ENCODE results near the gene COL20A1. TPM values are rescaled to one million over a fixed set of nuclear protein-coding genes. Genes with fewer than 3 reads are reported as not detected.

The COL20A1 gene
- polyA plus RNA-seq, 1 donor = 4.0 TPM

DNA sequence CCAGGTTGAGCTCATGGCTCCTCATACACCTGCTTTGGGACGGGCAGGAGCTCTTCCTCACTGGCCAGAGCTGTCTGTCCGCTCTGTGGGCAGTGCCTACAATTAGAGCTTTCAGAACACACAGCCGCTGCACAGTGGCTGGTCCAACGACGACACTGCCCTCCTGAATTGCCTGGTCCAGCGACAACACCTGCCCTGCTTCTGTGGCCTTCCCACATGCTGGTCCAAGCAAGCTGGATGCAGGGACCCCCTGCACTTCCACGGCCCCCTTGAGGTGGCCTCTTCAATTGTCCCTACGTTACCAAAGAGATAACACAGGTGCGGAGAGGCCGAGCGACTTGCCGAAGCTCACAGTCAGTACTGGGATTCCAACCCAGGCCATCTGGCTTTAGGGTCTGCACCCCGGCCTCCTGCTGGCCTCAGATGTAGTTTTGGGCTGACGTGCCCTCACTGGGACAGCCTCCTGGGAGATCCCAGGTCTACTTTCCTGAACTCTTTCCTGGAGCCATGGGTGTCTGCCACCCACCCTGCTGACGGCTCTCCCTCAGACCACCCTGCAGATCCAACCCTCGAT, 69.5 kb downstream of the COL20A1 start:
- DNase-seq (ENCODE audit: low read depth) = no peak

DNA sequence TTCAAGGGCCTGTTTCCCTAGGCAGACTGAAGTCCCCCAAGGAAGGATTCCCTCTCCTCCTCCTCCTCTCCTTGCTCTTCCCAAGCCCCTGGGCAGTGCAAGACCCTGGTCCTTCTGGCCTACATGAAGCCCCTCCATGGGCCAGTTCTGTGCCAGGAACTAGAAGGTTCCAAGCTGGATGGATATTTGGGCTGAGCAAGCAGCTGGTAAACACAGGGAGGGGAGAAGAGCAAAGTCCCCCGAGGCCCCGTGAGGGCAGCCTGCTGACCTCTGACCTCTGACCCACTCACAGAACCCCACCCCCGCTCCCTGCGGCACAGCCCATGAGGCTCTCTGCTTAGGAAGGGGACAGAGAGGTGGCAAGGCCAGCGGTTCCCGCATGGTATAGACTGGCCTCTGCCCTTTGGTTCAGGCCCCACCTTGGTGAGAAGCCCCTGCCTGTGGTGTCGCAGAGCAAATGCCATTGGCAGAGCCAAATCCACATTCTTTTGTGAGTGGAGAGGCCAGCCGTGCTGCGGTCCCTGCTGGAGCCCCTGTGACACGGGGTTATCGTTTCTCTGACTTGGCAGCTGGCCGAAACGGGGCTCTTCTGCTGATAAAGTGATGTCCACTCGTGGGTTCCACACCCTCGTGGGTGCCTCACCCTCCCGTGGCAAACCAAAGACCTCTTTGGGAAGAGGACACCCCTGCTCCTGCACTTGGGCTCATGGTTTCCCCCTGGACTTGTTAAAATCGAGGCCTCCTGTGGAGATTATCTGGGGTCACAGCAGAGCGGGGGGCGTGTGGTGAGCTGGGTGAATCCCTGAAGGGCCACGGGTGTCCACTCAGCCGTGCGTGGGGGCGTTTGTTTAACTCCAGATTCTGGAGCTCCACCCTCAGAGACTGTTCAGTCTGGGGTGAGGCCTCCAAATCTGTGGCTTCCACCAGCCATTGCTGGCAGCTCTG, 70.3 kb downstream of the COL20A1 start:
- no peak for DNase-seq (ENCODE audit: low read depth)

DNA sequence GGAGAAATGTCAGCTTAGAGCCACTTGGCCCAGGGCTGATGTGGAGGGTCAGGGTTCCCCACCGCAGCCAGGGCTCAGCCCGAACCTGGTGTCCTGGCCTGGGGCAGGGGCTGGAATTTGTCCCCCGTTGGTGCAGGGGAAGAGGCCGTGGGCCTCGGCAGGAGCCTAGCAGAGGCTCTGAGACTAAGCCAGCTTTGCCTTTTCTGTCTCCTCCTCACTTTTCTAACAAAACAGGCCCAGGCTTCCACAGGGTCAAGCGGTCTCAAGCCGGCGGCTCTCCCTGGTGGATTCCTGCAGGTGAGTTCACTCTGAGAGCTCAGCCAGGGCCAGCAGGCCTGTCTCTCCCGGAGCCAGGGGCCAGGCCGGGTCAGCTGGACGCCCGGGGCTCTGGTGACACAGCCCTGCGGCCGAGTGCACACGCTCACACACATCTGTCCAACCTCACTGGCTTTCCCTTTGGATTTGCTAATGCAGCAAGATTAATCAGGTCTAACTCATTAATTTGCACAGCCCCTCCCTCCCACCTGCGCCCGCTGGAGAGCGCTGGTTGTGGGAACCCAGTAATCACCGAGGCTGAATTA, 71.1 kb downstream of the COL20A1 start:
- DNase-seq (ENCODE audit: low read depth) = no peak

DNA sequence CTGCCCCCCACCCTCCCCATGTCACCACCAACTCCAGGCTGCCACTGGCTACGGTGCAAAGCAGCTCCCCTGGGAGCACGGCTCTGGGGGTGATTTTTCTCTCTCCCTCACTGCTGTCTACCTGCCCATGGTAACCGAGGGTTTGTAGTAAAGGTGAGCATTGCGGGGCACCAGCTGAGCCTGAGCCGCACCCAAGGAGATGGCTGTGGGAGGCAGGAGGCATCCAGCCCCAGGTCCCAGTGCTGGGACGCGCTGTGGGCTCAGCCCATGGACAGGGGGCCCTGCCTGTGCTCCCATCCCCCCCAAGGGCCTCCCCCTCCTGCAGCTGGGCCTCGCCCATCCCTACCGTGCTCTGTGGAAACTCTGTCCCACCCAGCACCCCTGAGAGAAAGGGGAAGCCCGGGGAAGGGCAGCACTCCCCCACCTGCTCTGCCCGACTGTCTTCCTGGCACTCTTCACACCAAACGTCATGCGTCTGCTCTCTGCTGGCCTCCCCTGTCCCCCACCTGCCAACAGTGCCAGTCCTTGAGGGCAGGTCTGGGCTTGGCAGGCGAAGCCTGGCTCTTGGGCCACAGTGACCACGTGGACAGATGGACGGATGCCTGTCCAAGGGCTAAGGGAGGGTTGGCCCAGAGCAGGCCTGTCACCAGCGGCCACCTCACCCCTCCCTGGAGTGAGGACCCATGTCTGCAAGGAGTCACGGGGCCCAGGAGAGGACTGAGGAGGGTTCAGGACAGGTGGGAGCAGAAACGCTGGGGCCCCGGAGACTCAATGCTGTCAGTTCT, 72.0 kb downstream of the COL20A1 start:
- DNase-seq (ENCODE audit: low read depth) = no peak

DNA sequence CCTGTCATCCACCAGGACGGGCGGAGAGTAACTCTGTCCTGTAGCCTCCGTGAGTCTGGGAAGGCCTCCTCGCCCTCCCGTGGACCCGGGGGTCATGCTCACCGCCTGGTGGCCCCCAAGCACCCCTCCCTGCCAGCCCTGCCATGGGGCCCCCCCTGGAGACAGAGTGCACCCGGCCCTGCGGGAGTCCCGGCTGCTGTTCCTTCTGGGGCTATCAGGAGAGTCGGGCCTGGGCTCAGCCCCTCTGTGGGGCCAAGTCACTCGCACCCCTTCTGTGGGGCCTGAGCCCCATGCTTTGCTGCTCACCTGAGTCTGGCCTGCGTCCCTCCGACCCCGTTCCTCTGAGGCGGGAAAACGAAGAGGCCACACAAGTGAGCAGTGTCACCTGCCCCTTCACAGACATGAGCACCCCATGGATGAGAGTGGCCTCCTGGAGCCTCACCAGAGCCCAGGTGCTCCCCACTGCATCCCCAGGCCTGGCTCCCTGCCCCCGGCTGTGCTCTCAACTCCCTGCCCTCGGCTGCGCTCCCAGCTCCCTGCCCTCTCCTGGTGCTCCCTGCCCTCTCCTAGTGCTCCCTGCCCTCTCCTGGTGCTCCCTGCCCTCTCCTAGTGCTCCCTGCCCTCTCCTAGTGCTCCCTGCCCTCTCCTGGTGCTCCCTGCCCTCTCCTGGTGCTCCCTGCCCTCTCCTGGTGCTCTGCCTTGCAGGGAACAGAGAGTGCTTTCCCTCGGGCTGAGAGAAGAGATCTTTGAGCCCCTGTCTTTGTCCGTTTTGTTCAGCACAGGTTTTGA, 72.8 kb downstream of the COL20A1 start:
- DNase-seq (ENCODE audit: low read depth) = no peak

DNA sequence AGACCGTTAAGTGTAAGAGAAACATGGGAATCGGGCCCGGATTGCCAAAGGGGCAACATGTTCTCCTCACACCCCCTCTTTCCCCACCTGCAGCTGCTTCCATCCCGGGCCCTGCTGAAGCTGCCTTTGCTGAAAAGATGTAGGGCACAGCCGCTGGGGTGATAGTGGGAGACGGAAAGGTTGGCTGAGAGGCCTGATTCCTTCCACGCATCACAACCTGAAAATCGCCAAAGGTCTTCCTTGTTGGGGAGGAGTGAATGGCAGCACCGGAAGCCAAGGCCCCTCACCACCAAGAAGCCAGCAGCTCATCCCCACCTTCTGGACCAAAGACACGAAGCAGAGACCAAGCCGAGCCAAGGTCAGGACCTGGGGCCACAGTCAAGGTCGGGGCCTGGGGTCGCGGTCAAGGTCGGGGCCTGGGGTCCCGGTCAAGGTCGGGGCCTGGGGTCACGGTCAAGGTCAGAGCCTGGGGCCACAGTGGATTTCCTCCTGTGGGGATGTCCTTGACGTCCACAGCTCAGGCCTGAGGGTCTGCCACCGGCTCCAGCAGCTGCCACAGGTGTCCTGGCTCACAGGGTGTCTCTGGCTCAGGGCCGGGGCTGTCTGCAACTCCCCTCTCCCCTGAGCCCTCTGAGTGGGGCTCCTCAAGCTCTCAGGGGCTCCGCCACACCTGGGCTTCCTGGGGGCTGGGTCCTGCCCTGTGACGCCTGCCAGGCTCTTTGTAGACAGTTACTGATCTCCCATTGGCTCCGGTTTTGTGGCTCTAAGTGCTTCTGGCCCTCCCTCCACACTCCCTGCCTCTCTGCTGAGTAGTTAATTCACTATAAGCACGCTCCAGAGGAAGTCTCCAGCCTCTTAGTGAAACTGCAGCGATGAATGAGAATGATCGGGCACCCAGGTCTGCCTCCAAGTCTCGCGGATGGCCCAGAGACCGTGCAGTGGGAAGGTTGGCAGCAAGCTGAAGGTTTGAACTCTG, 73.7 kb downstream of the COL20A1 start:
- no peak for DNase-seq (ENCODE audit: low read depth)

DNA sequence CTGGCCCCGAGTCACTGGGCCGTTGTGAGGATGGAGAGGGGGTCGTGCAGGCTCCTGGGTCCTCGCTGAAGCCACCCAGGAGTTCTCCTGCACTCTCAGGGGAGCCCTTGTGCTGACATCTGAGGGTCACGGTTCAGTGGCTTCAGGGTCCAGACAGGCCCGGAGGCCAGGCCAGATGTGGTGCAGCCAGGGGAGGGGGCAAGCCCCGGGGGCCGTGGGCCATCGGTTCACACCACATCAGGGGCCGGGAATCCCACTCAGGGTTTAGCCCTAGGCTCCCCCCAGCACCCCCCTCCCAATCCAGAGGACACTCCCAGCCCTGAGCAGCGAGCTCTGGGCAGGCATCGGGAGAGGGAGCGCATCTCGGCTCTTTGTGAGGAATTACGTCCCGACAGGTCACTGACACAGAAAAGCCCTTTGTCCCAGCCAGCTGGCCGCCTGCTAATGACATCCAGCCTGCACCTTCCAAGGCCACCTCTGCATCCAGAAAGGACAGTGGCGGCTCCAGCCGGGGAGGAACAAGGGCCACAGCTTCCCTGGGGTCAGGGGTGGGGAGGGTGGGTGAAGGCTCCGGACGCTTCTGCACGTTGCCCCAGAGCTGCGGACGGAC, 74.6 kb downstream of the COL20A1 start:
- DNase-seq (ENCODE audit: low read depth) = no peak

DNA sequence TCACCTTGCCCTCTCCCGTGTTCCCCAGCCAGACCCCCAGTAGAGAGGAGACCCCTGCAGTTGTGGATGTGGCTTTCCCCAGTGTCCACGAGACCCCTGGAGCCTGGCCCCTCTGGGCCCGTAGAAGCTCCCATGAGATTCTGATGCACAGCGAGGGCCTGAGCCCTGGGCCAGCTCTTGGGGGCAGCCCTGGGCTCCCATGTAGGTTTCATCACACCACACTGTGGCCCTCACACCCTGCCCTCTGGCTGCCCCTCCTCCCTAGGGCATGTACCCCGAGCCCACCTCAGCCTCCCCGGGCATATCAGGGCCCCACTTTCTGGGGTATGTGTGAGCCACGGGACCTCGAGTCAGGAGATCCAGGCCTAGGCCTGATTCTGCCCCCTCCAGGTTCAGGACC, 75.2 kb downstream of the COL20A1 start:
- DNase-seq (ENCODE audit: low read depth) = no peak

DNA sequence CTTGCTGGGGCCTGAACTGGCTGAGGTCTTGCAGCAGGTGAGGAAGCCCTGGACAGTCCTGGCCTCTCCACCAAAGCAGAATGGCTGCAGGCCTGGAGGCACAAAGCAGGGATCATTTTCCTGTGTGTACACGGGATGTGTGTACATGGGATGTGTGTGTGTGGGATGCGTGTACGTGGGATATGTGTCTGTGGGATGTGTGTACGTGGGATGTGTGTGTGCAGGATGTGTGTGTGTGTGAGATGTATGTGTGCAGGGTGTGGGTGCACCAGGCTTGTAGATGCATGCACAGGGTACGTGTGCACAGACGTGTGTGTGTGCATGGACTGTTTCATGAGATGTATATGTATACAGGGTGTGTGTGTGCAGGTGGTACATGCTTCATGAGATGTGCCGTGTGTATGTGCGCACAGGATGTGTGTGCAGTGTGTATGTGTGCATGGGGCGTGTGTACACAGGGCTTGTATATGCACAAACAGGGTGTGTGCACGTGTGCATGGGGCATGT, 76.1 kb downstream of the COL20A1 start:
- no peak for DNase-seq (ENCODE audit: low read depth)

DNA sequence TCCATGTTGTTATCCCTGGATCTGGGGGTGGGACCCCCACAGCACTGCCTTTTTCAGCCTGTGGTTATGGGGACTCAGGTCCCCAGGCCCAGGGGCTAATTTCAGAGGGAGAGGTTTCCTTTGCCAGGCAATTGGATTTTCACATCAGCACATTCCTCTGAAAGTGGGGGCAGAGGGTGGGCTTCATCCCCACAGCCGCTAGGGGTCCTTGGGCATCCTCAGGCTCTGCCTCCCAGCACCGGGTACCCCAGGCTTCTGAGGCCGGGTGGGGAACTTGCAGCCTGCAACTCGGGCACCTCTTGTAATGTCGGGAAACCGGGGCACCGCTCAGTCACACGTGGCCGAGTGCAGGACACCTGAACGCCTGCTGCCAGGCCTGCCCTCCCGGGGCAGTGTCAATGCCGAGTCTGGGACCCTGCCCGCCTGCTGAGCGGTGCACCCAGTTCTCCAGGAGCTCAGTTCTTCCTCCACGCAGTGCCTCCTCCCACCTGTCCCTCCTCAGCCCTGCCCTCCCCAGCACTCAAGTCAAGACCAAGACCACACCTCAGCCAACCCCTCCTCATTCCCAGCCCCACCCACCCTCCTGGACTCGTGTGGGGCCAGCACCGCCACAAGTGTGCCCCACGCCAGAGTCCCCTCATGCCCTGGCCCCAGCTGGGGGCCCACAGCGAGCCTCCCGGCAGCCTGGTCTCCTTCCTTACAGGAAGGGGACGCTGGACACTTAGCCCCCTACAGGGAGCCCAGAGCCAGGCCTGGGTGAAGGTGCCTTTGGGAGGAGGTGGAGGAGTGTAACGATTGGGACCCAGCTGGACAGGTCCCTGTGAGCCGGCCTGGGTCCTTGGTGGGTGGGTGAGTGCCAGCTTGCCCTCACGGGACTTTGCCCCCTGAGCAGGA, 77.0 kb downstream of the COL20A1 start:
- no peak for DNase-seq (ENCODE audit: low read depth)

DNA sequence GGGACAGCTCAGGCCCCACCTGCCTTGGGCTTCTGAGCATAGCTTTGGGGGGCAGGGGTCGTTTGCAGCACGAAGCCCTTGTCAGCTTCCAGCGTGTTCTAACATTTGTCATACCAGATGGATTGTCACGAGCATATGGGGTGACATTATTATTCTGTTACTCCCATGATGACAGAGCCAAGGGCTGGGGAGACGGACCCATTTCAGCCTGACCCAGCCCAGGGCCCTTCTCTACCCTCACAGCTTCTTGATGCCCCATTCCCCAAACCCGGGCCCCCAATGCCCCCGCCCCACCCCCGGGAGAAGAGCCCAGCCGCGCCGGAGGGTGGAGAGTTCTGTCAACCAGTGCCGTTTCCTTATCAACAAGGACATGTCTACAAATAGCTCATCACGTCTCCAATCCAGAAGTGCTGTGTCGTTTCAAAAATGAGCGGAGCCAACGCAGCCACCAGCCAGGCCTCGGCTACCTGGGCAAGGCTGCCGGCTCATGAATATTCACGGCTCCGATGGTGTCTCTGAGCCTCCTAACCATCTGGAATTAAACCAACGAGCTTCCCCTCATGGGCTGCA, 77.7 kb downstream of the COL20A1 start:
- DNase-seq (ENCODE audit: low read depth) = no peak

DNA sequence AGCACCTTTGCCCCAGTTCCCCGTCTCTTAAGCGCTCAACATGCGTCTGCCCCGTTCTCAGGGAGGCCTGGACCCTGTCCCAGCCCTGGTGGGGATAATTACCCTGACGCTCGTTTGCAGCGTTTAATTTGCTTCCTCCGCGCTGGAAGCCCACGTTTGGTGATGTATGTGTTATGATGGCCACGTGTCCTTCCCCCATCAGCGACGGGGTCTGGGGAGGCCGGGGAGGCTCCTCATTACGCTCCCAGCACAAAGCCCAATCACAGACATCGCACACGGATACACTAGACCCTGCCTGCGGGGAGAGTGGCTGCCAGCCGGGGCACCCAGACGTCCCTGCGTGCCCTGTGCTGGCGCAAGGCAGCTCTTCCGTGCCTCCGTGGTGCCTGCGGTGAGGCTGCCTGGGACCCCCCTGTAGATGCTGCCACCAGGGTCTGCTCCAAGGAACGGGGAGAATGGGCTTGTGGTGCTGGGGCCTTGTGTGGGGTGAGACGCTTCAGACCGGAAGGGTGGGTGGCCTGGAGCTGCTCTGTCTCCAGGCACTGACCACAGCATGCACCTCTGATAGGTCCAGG, 78.4 kb downstream of the COL20A1 start:
- DNase-seq (ENCODE audit: low read depth) = no peak

DNA sequence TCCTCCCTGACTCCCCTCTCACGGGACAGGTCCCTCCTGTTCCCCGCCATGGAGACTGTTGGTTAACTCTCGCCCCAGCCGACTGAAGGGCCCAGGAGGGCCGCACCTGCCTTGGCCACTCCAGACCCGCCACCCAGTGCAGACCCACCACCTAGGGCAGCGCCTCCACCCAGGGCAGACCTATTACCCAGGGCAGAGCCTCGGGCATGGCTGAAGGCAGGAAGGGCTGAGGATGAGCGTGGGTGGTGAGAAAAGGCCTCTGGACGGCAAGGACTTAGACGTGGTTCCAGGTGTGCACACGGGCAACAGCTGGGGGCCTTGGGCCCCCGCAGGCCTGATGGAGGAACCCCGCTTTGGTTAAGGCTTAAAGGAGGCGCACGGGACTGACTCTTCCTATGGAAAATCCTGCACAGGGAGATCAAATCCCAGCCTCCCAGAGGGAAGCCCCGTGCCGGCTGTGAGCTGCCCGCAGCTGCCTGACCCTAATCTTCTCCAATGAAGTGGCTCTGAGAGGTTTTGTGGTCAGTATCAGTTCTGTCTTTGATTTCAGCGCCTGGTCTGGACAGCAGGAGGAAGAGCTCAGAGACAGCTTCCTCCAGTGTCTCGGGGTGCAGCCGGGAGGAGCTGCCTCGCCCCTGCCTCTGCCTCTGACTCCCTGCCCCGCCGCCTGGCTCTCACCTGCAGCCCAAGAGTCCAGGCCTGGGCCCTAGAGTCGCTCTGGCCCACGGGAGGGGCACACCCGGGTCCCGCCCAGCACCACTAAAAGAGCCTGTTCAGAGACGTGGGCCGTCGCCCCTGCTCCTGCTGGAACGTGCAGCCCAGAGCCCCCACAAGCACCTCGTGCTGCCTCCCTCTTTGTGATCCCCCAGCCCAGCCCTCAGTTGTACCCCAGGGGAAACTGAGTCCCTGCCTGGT, 80.2 kb downstream of the COL20A1 start:
- DNase-seq (ENCODE audit: low read depth) = no peak

DNA sequence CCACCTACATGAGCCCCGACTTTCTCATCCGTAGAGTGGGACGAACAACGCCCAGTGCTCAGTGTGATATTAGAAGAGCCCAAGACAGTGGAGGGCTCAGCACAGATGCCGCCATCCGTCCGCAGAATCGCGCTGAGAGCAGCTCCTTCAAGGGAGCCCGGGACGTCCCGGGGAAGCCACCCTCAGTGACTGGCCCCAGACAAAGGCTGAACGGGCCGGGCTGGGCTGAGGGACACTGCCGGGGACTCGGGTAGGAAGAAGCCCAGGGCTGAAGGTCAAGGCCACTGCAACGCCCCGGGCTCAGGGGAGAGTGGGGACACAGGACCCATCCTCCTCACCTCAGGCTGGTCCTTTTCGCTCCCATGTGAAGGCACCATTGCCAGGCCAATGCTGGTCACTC, 81.0 kb downstream of the COL20A1 start:
- DNase-seq (ENCODE audit: low read depth) = no peak

DNA sequence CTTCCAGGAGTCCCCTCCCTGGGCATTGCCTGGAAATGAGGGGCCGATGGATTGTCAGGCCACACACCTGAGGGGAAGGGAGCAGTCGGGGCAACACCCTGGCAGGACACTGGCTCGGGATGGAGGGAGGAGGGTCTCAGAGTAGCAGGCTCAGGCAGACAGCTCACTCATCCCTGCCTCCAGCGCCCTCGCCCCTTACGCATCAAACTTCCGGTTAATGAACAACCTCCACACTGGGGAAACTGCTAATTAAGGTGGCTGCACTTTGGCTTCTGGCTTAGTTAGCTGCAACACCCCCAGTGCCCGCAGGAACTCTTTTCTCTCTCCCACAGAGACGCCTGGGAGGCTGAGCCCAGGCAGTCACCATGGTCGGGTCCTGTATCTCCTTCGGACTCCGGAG, 81.5 kb downstream of the COL20A1 start:
- no peak for DNase-seq (ENCODE audit: low read depth)

DNA sequence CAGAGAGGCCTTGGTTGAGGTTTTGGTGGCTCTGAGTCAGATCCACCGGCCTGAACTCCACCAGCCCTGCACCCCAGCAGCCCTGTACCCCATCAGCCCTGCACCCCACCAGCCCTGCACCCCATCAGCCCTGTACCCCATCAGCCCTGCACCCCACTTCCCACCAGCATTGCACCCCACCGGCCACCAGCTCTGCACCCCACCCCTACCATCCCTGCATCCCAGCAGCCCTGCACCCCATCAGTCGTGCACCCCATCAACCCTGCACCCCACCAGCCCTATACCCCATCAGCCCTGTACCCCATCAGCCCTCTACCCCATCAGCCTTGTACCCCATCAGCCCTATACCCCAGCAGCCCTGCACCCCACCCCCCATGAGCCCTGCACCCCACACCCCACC, 82.5 kb downstream of the COL20A1 start:
- no peak for DNase-seq (ENCODE audit: low read depth)
